ENCODE results near the gene MGAT3.

Gene MGAT3

GRCh38 chr22:39453765-39454378, 2.9 kb upstream of the MGAT3 start:
- no peak for DNase-seq

GRCh38 chr22:39454385-39454871, 2.4 kb upstream of the MGAT3 start:
- DNase-seq, result no peak

GRCh38 chr22:39457198-39457555, 365 bp downstream of the MGAT3 start:
- peak; percentile 27 for DNase-seq

- peak; percentile 5 for DNase-seq
Observed at GRCh38 chr22:39457556-39458443, 988 bp downstream of the MGAT3 start.

GRCh38 chr22:39458444-39459083, 1.8 kb downstream of the MGAT3 start:
- DNase-seq, result no peak

GRCh38 chr22:39459681-39460080, 2.9 kb downstream of the MGAT3 start:
- no peak for DNase-seq

- DNase-seq, result no peak
Observed at GRCh38 chr22:39462443-39463221, 5.8 kb downstream of the MGAT3 start.

GRCh38 chr22:39463277-39463676, 6.5 kb downstream of the MGAT3 start:
- no peak for DNase-seq

GRCh38 chr22:39463931-39464390, 7.1 kb downstream of the MGAT3 start:
- no peak for DNase-seq

GRCh38 chr22:39466228-39467006, 9.6 kb downstream of the MGAT3 start:
- DNase-seq, result no peak

GRCh38 chr22:39467390-39467895, 10.6 kb downstream of the MGAT3 start:
- no peak for DNase-seq

GRCh38 chr22:39468487-39469325, 11.9 kb downstream of the MGAT3 start:
- DNase-seq, result no peak

GRCh38 chr22:39469326-39469680, 12.5 kb downstream of the MGAT3 start:
- DNase-seq, result no peak

GRCh38 chr22:39469681-39470450, 13.1 kb downstream of the MGAT3 start:
- DNase-seq, result no peak

- DNase-seq, result no peak
Observed at GRCh38 chr22:39470451-39471291, 13.9 kb downstream of the MGAT3 start.

GRCh38 chr22:39471381-39472141, 14.7 kb downstream of the MGAT3 start:
- no peak for DNase-seq

GRCh38 chr22:39472570-39473556, 16.1 kb downstream of the MGAT3 start:
- no peak for DNase-seq
